ENCODE results near the gene STAB1.

GRCh38 chr3:52521488-52521824 lies 26.3 kb downstream of the STAB1 start:
- no peak for TF ChIP-seq FOXM1 (IDR thresholded peaks at IDR 0.05; ENCODE audit: low read depth, low read length)
- TF ChIP-seq BHLHE40 (IDR thresholded peaks at IDR 0.05; ENCODE audit: borderline replicate concordance in 1 of 2, low read depth in 2 of 2, low read length in 1 of 2): no peak
- no peak for TF ChIP-seq TAF1 (IDR thresholded peaks at IDR 0.05; ENCODE audit: borderline replicate concordance, low read depth, low read length)

All from GM12878 (cell line).